K562 (cell line): Measurements from ENCODE around the gene POU2F1. TPM values are rescaled to one million over a fixed set of nuclear protein-coding genes. Genes with fewer than 3 reads are reported as not detected.

ENCODE experiments used
- ATAC-seq: fragments of 200-7000 bp; cut with Tn5 transposase; 3 replicates; pipeline ENCODE4 v1.9.1; 2020; ENCODE audit warnings: moderate library complexity
- BruUV-seq: library from RNA; stranded (reverse); fragments of 400-500 nt; replicated peaks from 2 replicates; lab custom pipeline; 2021; lab: Mats Ljungman, UMichigan
- CTCF ChIA-PET: fragments of 300-600 bp; formaldehyde crosslinking; extraction: SDS; loops from one replicate; lab custom pipeline; 2021; ENCODE audit warnings: low intra/inter-chr PET ratio; lab: Yijun Ruan, JAX
- POLR2A ChIA-PET: fragments of 300-600, 350-650 bp; sonication (Branson Sonifier 250); formaldehyde crosslinking; extraction: SDS; loops from one replicate; lab custom pipeline; 2021; ENCODE audit warnings: antibody characterized with exemption, inconsistent platforms; lab: Yijun Ruan, JAX
- DNase-seq, 4 experiments: peaks; one replicate each; pipeline versions ENCODE4 v3.0.0 to v3.0.0-alpha.2; 2011 to 2018; ENCODE audit warnings: low spot score in 3 of 4, mixed read lengths in 3 of 4; ENCODE audit errors: extremely low read depth in 1 of 4
- FAIRE-seq: peaks from 2 replicates; lab custom pipeline; 2011; peaks lifted over from hg19 to GRCh38; lab: Jason Lieb, UNC
- H2AFZ ChIP-seq: 2 replicates; pipeline ENCODE4 v1.6.0; 2011; ENCODE audit warnings: low read depth, low read length, control low read depth, inconsistent platforms
- H3K27ac ChIP-seq: fragments of 200-600 bp; 3 replicates; pipeline ENCODE4 v1.8.0; 2011; ENCODE audit warnings: low read depth, mild to moderate bottlenecking, control low read depth, inconsistent platforms, low read length, moderate library complexity, mixed read lengths; ENCODE audit errors: extremely low read depth
- H3K27me3 ChIP-seq, 2 experiments: fragments of 300-600 bp in 1 of 2; 2 replicates in 1 of 2; 3 replicates in 1 of 2; pipeline versions ENCODE4 v1.6.0 to v1.8.0; 2011; ENCODE audit warnings: inconsistent platforms in 2 of 2, low read length in 2 of 2, mild to moderate bottlenecking in 1 of 2, mixed read lengths in 1 of 2, moderate library complexity in 1 of 2; ENCODE audit not compliant: control insufficient read depth in 2 of 2, insufficient read depth in 2 of 2
- H3K36me3 ChIP-seq: fragments of 300-600 bp; 3 replicates; pipeline ENCODE4 v1.8.0; 2011; ENCODE audit warnings: mild to moderate bottlenecking, low read length, inconsistent platforms; ENCODE audit not compliant: control insufficient read depth, insufficient read depth
- H3K4me1 ChIP-seq, 2 experiments: fragments of 200-600 bp in 1 of 2; replicated peaks in 1 of 2; 2 replicates in 1 of 2; 3 replicates in 1 of 2; pipeline versions ENCODE4 v1.5.1 to v1.8.0; 2011; ENCODE audit warnings: inconsistent platforms in 2 of 2, low read length in 2 of 2, mild to moderate bottlenecking in 1 of 2, mixed read lengths in 1 of 2, moderate library complexity in 1 of 2; ENCODE audit not compliant: control insufficient read depth in 2 of 2, insufficient read depth in 2 of 2
- H3K4me2 ChIP-seq: 2 replicates; pipeline ENCODE4 v1.6.1; 2011; ENCODE audit warnings: low read length, control low read depth, inconsistent platforms, mixed read lengths; ENCODE audit not compliant: insufficient read depth
- H3K4me3 ChIP-seq: fragments of 200-600 bp; sonication (generic), shearing (Covaris generic); 2 replicates; pipeline ENCODE4 v1.5.1; 2016; ENCODE audit warnings: control low read depth, inconsistent platforms
- H3K79me2 ChIP-seq: fragments of 200-600 bp; 3 replicates; pipeline ENCODE4 v1.8.0; 2011; ENCODE audit warnings: low read length, inconsistent platforms; ENCODE audit not compliant: control insufficient read depth, insufficient read depth
- H3K9ac ChIP-seq, 2 experiments: 2 replicates each; pipeline versions ENCODE4 v1.6.0 to v1.6.1; 2011; ENCODE audit warnings: low read depth in 2 of 2, low read length in 2 of 2, control low read depth in 1 of 2, inconsistent platforms in 1 of 2, mild to moderate bottlenecking in 1 of 2, mixed read lengths in 1 of 2; ENCODE audit not compliant: insufficient read depth in 1 of 2
- H3K9me1 ChIP-seq: one replicate; pipeline ENCODE4 v1.6.0; 2011; ENCODE audit warnings: inconsistent platforms, mild to moderate bottlenecking, low read length, moderate library complexity; ENCODE audit not compliant: control insufficient read depth, insufficient read depth
- H3K9me3 ChIP-seq: replicated peaks from 2 replicates; pipeline ENCODE4 v1.5.1; 2011; ENCODE audit warnings: low read depth, low read length, inconsistent platforms; ENCODE audit not compliant: control insufficient read depth, insufficient read depth
- H4K20me1 ChIP-seq: replicated peaks from 2 replicates; pipeline ENCODE4 v1.6.1; 2011; ENCODE audit warnings: low read length, inconsistent platforms, mixed read lengths; ENCODE audit not compliant: control insufficient read depth, insufficient read depth
- ARHGAP35 ChIP-seq: fragments of 450-650 bp; IDR thresholded peaks from 2 replicates; pipeline ENCODE4 v1.6.1; 2018; ENCODE audit not compliant: partially characterized antibody
- CCAR2 ChIP-seq: fragments of 200-400 bp; formaldehyde crosslinking; IDR thresholded peaks from 2 replicates; pipeline ENCODE4 v1.6.1; 2017; ENCODE audit warnings: mild to moderate bottlenecking, low read depth, low read length
- DDX20 ChIP-seq: fragments of 450-650 bp; IDR thresholded peaks from 2 replicates; pipeline ENCODE4 v1.6.1; 2016; ENCODE audit warnings: missing genetic modification characterization, low read depth, mild to moderate bottlenecking, missing compliant biosample characterization, moderate library complexity
- RBM17 ChIP-seq: fragments of 200-400 bp; formaldehyde crosslinking; IDR thresholded peaks from 2 replicates; pipeline ENCODE4 v1.6.1; 2017; ENCODE audit warnings: low read depth, mild to moderate bottlenecking, low read length, borderline replicate concordance
- SNRNP70 ChIP-seq: fragments of 200-400 bp; formaldehyde crosslinking; optimal IDR thresholded peaks from 2 replicates; pipeline ENCODE3; 2017; ENCODE audit warnings: low read depth, low read length
- SPI1 ChIP-seq: IDR thresholded peaks from 2 replicates; pipeline ENCODE4 v1.6.1; 2011; ENCODE audit warnings: low read depth, low read length, control low read depth, borderline replicate concordance
- ZFP91 ChIP-seq: sonication (generic); formaldehyde crosslinking; IDR thresholded peaks from 2 replicates; pipeline ENCODE4 v1.8.0; 2022; ENCODE audit warnings: mild to moderate bottlenecking, missing genetic modification reagents
- ZNF639 ChIP-seq, 2 experiments: fragments of 200-800 bp in 1 of 2; sonication (Bioruptor generic) in 1 of 2; sonication (generic) in 1 of 2; formaldehyde crosslinking in 1 of 2; IDR thresholded peaks in 1 of 2; conservative IDR thresholded peaks in 1 of 2; 2 replicates each; pipeline versions ENCODE4 v1.5.0 to v1.6.1; 2016 to 2020; ENCODE audit warnings: missing compliant biosample characterization in 1 of 2, missing genetic modification characterization in 1 of 2, missing genetic modification reagents in 1 of 2
- WGBS: fragments of 100-300 bp; shearing (Covaris generic); methylation state at CpG from one replicate; pipeline ENCODE4 v1.1.6; 2016; ENCODE audit warnings: low coverage, mixed read lengths; ENCODE audit not compliant: insufficient coverage; ENCODE audit errors: missing lambda C conversion rate; 5-methylcytosine and 5-hydroxymethylcytosine counted together
- in situ Hi-C: fragments of 300-500 bp; cut with MboI; formaldehyde crosslinking; loops from 4 replicates; pipeline ENCODE4 v1.15.0; 2018; ENCODE audit warnings: inconsistent platforms, mixed read lengths
- intact Hi-C: fragments of 100-400 bp; cut with micrococcal nuclease; formaldehyde crosslinking; loops from 2 replicates; pipeline ENCODE4 v1.14.2; 2022
- polyA plus RNA-seq, 8 experiments: library from polyadenylated mRNA; depleted of rRNA in 4 of 8; stranded (reverse) in 5 of 8; unstranded in 3 of 8; fragments of >200 nt; fragmentation: Nextera tagmentation in 2 of 8; fragmentation: Illumina TruSeq in 1 of 8; extraction: Ambion mirVana in 2 of 8; extraction: Trizol in 1 of 8; gene quantifications; 2 replicates each; pipeline versions ENCODE4 v1.2.1 to v1.2.3, GENCODE V29; 2011 to 2014; ENCODE audit warnings: inconsistent platforms in 1 of 8, missing spikeins in 1 of 8
- total RNA-seq, 7 experiments: library from RNA; depleted of rRNA in 6 of 7; stranded (reverse); fragments of >200 nt in 6 of 7; fragmentation: Illumina TruSeq in 2 of 7; extraction: Trizol in 2 of 7; gene quantifications; 2 replicates each; pipeline versions ENCODE4 v1.2.1 to v1.2.3, GENCODE V29; 2011 to 2021; ENCODE audit warnings: low replicate concordance in 1 of 7

The POU2F1 gene
- total and polyA plus RNA-seq, 9 of the 15 experiments (the other 6 are each of a cell fraction or from before 2014, with no cell fraction given) = 2.6 to 22.3 (median 8.8) TPM

GRCh38 chr1:167231873-167232450, 11.3 kb downstream of the POU2F1 start:
- H2AFZ ChIP-seq = no peak overlapping the region
- POLR2A ChIA-PET = interaction anchor here (0.5 to 3.6 kb wide), 6 partner anchors 9 to 30 kb away, joined by 3 to 18 read pairs (median 6); partner anchors contain the start of gene POU2F1
- no peak overlapping the region for H3K9ac ChIP-seq
- peaks cover 6 to 35% of the 10 kb centered on the region in 2 experiments for H3K4me1 ChIP-seq
- H3K9me1 ChIP-seq = no peaks in the 10 kb centered on the region
- H3K79me2 ChIP-seq = peaks cover 88% of the 10 kb centered on the region
- no peak for FAIRE-seq
- in situ Hi-C loops (no loop called here), intact Hi-C loops (loop anchor here (2.0 kb wide), 1 partner anchor 17 kb away; no protein-coding TSS in a partner anchor)
- no peaks in the 10 kb centered on the region for H3K36me3 ChIP-seq
- H3K27ac ChIP-seq = no peak overlapping the region
- no peaks in the 10 kb centered on the region for H3K27me3 ChIP-seq
- CTCF ChIA-PET = no interaction called here
- no TSS peak for BruUV-seq
- no peak overlapping the region for H3K4me3 ChIP-seq
- DNase-seq = no peak
- no peaks in the 10 kb centered on the region; the same call in 1 of the 2 replicates for H3K9me3 ChIP-seq
- no peak overlapping the region for H3K4me2 ChIP-seq
- no peak for TF ChIP-seq SPI1
- no peak for TF ChIP-seq RBM17
- no peak for TF ChIP-seq ZFP91 (CRISPR knock-in tag)
- no peak for TF ChIP-seq ARHGAP35
- TF ChIP-seq ZNF639 (CRISPR knock-in tag; conservative IDR thresholded peaks at IDR 0.05 in 1 of 2, IDR thresholded peaks at IDR 0.05 in 1 of 2) = no peak
- TF ChIP-seq DDX20 (tag) = no peak
- TF ChIP-seq SNRNP70 = no peak
- TF ChIP-seq CCAR2 = no peak
- 62% methylated on average over 6 of the region's 6 CpGs for WGBS
- no peak for ATAC-seq
- H4K20me1 ChIP-seq = no peaks in the 10 kb centered on the region; the same call in 1 of the 2 replicates
